GM23248 (cell line): ENCODE data around the gene CYBB.

Experiments used
- EZH2 ChIP-seq: fragments of 200-600 bp; sonication (generic); IDR thresholded peaks from 2 replicates; pipeline ENCODE4 v1.6.1; 2018; ENCODE audit warnings: antibody characterized with exemption, mild to moderate bottlenecking; ENCODE audit not compliant: insufficient read depth, poor library complexity, severe bottlenecking
- EZH2phosphoT487 ChIP-seq: fragments of 200-600 bp; sonication (generic); IDR thresholded peaks from 2 replicates; pipeline ENCODE4 v1.6.1; 2018; ENCODE audit warnings: antibody characterized with exemption, moderate library complexity, mild to moderate bottlenecking, low read depth; ENCODE audit not compliant: insufficient read depth

- TF ChIP-seq EZH2 (no peak), EZH2phosphoT487 (no peak)
Observed at GRCh38 chrX:37759351-37759750, 20.5 kb upstream of the CYBB start.
